Thoracic aorta (tissue), 2 donors: ENCODE measurements around the gene ADAMTS14. TPM values are rescaled to one million over a fixed set of nuclear protein-coding genes. Genes with fewer than 3 reads are reported as not detected.

Experiments used
- ATAC-seq: fragments of 150-250 bp; one replicate; pipeline ENCODE4 v1.8.0; 2017; ENCODE audit warnings: low read depth; ENCODE audit not compliant: insufficient number of reproducible peaks, low FRiP score
- DNase-seq: peaks from one replicate; pipeline ENCODE4 v3.0.0-alpha.2; 2020; ENCODE audit warnings: low spot score
- H3K27ac ChIP-seq, 2 donors: fragments of 200-600 bp; sonication (generic); 1 replicate in 1 of 2; 2 replicates in 1 of 2; pipeline ENCODE4 v1.5.1; 2016; ENCODE audit warnings: mild to moderate bottlenecking in 2 of 2, moderate library complexity in 2 of 2
- H3K27me3 ChIP-seq: fragments of 200-600 bp; sonication (generic); replicated peaks from 2 replicates; pipeline ENCODE4 v1.6.0; 2016; ENCODE audit warnings: mild to moderate bottlenecking; ENCODE audit not compliant: insufficient read depth
- H3K36me3 ChIP-seq: fragments of 200-600 bp; sonication (generic); one replicate; pipeline ENCODE4 v1.5.1; 2016
- H3K4me1 ChIP-seq, 2 donors: fragments of 200-600 bp; sonication (generic); 1 replicate in 1 of 2; 2 replicates in 1 of 2; pipeline versions ENCODE4 v1.5.1 to v1.6.0; 2016; ENCODE audit warnings: low read depth in 2 of 2, mild to moderate bottlenecking in 1 of 2; ENCODE audit not compliant: control insufficient read depth in 1 of 2
- H3K4me3 ChIP-seq: fragments of 200-600 bp; sonication (generic); 2 replicates; pipeline ENCODE4 v1.5.1; 2016; ENCODE audit warnings: mild to moderate bottlenecking
- H3K9me3 ChIP-seq: fragments of 200-600 bp; sonication (generic); 2 replicates; pipeline ENCODE4 v1.5.1; 2016
- total RNA-seq, 2 donors: library from RNA; depleted of rRNA; stranded (reverse); fragments of >200 nt; gene quantifications; one replicate each; pipeline versions ENCODE4 v1.1.0 to v1.2.3, GENCODE V29; 2016
- TF ChIP-seq, protein P1 (sequence below): fragments of 200-600 bp; sonication (generic); IDR thresholded peaks from one replicate; pipeline ENCODE4 v1.5.1; 2019; ENCODE audit warnings: antibody characterized with exemption

ADAMTS14 gene
- total RNA-seq, 2 donors from 2014 or later = 1.3 TPM; not detected in 1

DNA sequence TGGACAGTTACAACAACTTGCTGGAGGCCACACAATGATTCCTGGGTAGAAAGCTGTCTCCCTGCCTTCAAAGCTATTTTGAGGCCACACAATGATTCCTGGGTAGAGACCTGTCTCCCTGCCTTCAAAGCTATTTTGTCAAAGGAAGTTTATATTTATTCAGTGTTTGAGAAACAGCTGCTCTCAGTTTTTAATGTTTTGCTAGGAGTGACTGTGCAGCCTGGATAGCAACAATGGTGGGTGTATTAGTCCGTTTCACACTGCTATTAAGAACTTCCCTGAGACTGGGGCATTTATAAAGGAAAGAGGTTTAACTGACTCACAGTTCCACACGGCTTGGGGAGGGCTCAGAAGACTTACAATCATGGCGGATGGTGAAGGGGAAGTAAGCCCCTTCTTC, 139.6 kb downstream of the ADAMTS14 start:
- H3K27ac ChIP-seq = no peak overlapping the region

More for the DNA sequence above, 139.6 kb downstream of the ADAMTS14 start:
- TF ChIP-seq, protein P1, sequence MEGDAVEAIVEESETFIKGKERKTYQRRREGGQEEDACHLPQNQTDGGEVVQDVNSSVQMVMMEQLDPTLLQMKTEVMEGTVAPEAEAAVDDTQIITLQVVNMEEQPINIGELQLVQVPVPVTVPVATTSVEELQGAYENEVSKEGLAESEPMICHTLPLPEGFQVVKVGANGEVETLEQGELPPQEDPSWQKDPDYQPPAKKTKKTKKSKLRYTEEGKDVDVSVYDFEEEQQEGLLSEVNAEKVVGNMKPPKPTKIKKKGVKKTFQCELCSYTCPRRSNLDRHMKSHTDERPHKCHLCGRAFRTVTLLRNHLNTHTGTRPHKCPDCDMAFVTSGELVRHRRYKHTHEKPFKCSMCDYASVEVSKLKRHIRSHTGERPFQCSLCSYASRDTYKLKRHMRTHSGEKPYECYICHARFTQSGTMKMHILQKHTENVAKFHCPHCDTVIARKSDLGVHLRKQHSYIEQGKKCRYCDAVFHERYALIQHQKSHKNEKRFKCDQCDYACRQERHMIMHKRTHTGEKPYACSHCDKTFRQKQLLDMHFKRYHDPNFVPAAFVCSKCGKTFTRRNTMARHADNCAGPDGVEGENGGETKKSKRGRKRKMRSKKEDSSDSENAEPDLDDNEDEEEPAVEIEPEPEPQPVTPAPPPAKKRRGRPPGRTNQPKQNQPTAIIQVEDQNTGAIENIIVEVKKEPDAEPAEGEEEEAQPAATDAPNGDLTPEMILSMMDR = no peak
- no peaks in the 10 kb centered on the region for H3K27me3 ChIP-seq
- no peaks in the 10 kb centered on the region for H3K36me3 ChIP-seq
- no peak overlapping the region for H3K4me3 ChIP-seq
- H3K4me1 ChIP-seq = peaks cover 2 to 9% of the 10 kb centered on the region in 2 donors
- DNase-seq (no peak), ATAC-seq (no peak)
- no peaks in the 10 kb centered on the region for H3K9me3 ChIP-seq

Other genes starting within 250 kb of the ADAMTS14 start
- gene NODAL, start 230.8 kb upstream of the ADAMTS14 start, total RNA-seq = under 1 TPM in 1 of 2 donors, not detected in 1; 0.27 TPM
- 10 to 100 TPM; 19.5 to 19.7 TPM for gene PALD1, start 193.7 kb upstream of the ADAMTS14 start, total RNA-seq
- 1 to 10 TPM; 3.7 to 5.4 TPM for gene PRF1, start 69.8 kb upstream of the ADAMTS14 start, total RNA-seq
- gene TBATA, start 112.9 kb downstream of the ADAMTS14 start, total RNA-seq = not detected
- 10 to 100 TPM; 15.0 to 26.0 TPM for gene SGPL1, start 143.4 kb downstream of the ADAMTS14 start, total RNA-seq
- 10 to 100 TPM; 12.8 to 36.0 TPM for gene PCBD1, start 216.1 kb downstream of the ADAMTS14 start, total RNA-seq